Breast epithelium (tissue), 4 donors: Measurements from ENCODE around the gene MELTF. TPM values are rescaled to one million over a fixed set of nuclear protein-coding genes. Genes with fewer than 3 reads are reported as not detected.

Experiments used
- DNase-seq, 2 donors: peaks; one replicate each; pipeline ENCODE4 v3.0.0-alpha.2; 2019; ENCODE audit warnings: low spot score in 2 of 2
- H3K27ac ChIP-seq, 2 donors: fragments of 200-600 bp; sonication (generic) in 1 of 2; one replicate each; pipeline ENCODE4 v1.5.1; 2016 to 2019; ENCODE audit warnings: mild to moderate bottlenecking in 1 of 2
- H3K27me3 ChIP-seq, 2 donors: fragments of 200-600 bp; sonication (generic) in 1 of 2; one replicate each; pipeline versions ENCODE4 v1.5.1 to v1.6.0; 2017 to 2019; ENCODE audit warnings: control low read depth in 1 of 2, mild to moderate bottlenecking in 1 of 2
- H3K36me3 ChIP-seq: fragments of 200-600 bp; one replicate; pipeline ENCODE4 v1.5.1; 2019
- H3K4me1 ChIP-seq, 2 donors: fragments of 200-600 bp; sonication (generic); one replicate each; pipeline ENCODE4 v1.5.1; 2016 to 2019; ENCODE audit warnings: control low read depth in 1 of 2
- H3K4me3 ChIP-seq, 3 donors: fragments of 200-600 bp; sonication (generic); 1 replicate in 2 of 3; 2 replicates in 1 of 3; pipeline ENCODE4 v1.5.1; 2016 to 2019; ENCODE audit warnings: mild to moderate bottlenecking in 3 of 3, moderate library complexity in 2 of 3
- H3K9me3 ChIP-seq, 2 donors: fragments of 200-600 bp; sonication (generic) in 1 of 2; one replicate each; pipeline ENCODE4 v1.5.1; 2016 to 2019; ENCODE audit warnings: control low read depth in 1 of 2
- POLR2A ChIP-seq: fragments of 450-650 bp; IDR thresholded peaks from one replicate; pipeline ENCODE4 v1.6.1; 2016; ENCODE audit warnings: antibody characterized with exemption, mild to moderate bottlenecking, moderate library complexity
- POLR2AphosphoS5 ChIP-seq, 3 donors: sonication (generic); formaldehyde crosslinking; IDR thresholded peaks; one replicate each; pipeline ENCODE4 v1.6.1; 2017; ENCODE audit warnings: antibody characterized with exemption in 3 of 3
- intact Hi-C: fragments of 100-400 bp; cut with DNase I; formaldehyde crosslinking; loops from one replicate; pipeline ENCODE4 v1.15.1; 2023; ENCODE audit warnings: low total_unique reads
- total RNA-seq, 3 donors: library from RNA; depleted of rRNA; stranded (reverse); fragments of >200 nt; gene quantifications; one replicate each; pipeline ENCODE4 v1.1.0, GENCODE V29; 2016
- TF ChIP-seq, protein P1 (sequence below), 3 donors: fragments of 450-650 bp; IDR thresholded peaks; one replicate each; pipeline ENCODE4 v1.5.1; 2016 to 2017; ENCODE audit warnings: antibody characterized with exemption in 3 of 3, mild to moderate bottlenecking in 3 of 3, moderate library complexity in 3 of 3

The MELTF gene
- total RNA-seq, 3 donors from 2014 or later, result 7.2 to 58.2 (median 10.2) TPM

GRCh38 chr3:196988241-196989029, 41.2 kb downstream of the MELTF start:
- Histone ChIP-seq H3K27me3 (no peaks in the 10 kb centered on the region), H3K9me3 (no peaks in the 10 kb centered on the region), H3K36me3 (no peaks in the 10 kb centered on the region), H3K27ac (no peak overlapping the region), H3K4me3 (no peak overlapping the region), H3K4me1 (no peaks in the 10 kb centered on the region)
- intact Hi-C loops, result no loop called here
- DNase-seq, result no peak
- no peak for TF ChIP-seq POLR2AphosphoS5 (IDR thresholded peaks at IDR 0.05)
- no peak for TF ChIP-seq POLR2A
- TF ChIP-seq, protein P1, sequence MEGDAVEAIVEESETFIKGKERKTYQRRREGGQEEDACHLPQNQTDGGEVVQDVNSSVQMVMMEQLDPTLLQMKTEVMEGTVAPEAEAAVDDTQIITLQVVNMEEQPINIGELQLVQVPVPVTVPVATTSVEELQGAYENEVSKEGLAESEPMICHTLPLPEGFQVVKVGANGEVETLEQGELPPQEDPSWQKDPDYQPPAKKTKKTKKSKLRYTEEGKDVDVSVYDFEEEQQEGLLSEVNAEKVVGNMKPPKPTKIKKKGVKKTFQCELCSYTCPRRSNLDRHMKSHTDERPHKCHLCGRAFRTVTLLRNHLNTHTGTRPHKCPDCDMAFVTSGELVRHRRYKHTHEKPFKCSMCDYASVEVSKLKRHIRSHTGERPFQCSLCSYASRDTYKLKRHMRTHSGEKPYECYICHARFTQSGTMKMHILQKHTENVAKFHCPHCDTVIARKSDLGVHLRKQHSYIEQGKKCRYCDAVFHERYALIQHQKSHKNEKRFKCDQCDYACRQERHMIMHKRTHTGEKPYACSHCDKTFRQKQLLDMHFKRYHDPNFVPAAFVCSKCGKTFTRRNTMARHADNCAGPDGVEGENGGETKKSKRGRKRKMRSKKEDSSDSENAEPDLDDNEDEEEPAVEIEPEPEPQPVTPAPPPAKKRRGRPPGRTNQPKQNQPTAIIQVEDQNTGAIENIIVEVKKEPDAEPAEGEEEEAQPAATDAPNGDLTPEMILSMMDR (IDR thresholded peaks at IDR 0.05), result no peak

GRCh38 chr3:196987022-196987421, 42.6 kb downstream of the MELTF start:
- H3K4me1 ChIP-seq, result no peaks in the 10 kb centered on the region
- no peak overlapping the region for H3K27ac ChIP-seq
- DNase-seq, result no peak
- no peak for TF ChIP-seq POLR2AphosphoS5 (IDR thresholded peaks at IDR 0.05)
- TF ChIP-seq, protein P1 (IDR thresholded peaks at IDR 0.05), result no peak
- TF ChIP-seq POLR2A, result no peak
- no peaks in the 10 kb centered on the region for H3K27me3 ChIP-seq
- H3K9me3 ChIP-seq, result no peaks in the 10 kb centered on the region
- intact Hi-C loops, result no loop called here
- H3K4me3 ChIP-seq, result no peak overlapping the region
- H3K36me3 ChIP-seq, result no peaks in the 10 kb centered on the region

GRCh38 chr3:196985954-196986885, 43.4 kb downstream of the MELTF start:
- no peak overlapping the region for H3K27ac ChIP-seq
- no peaks in the 10 kb centered on the region for H3K36me3 ChIP-seq
- intact Hi-C loops, result no loop called here
- no peaks in the 10 kb centered on the region for H3K27me3 ChIP-seq
- H3K4me3 ChIP-seq, result no peak overlapping the region
- TF ChIP-seq POLR2A (no peak), POLR2AphosphoS5 (IDR thresholded peaks at IDR 0.05) (no peak)
- TF ChIP-seq, protein P1 (IDR thresholded peaks at IDR 0.05), result no peak
- H3K4me1 ChIP-seq, result no peaks in the 10 kb centered on the region
- no peak for DNase-seq
- no peaks in the 10 kb centered on the region for H3K9me3 ChIP-seq

DNA sequence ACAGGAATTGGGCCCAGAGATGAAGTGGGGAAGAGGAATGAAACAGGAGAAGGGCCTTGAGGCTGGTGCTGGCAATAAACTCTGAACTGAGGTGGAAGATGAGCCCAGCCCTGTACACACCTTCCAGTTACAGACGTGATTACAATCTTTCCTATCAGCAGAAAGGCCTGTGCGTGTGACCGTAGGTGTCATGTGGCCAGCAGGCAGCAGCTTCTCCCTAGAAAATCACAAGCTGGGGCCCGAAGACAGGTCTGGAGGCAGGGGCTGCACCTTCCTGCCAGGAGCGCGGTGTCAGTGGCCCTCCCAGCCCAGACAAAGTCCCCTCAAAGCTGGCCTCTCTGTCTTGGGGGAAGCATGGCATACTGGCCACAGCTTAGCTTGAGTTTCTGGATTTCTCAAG, 44.3 kb downstream of the MELTF start:
- H3K27ac ChIP-seq, result no peak overlapping the region
- H3K36me3 ChIP-seq, result no peaks in the 10 kb centered on the region
- no peaks in the 10 kb centered on the region for H3K9me3 ChIP-seq
- H3K27me3 ChIP-seq, result no peaks in the 10 kb centered on the region
- H3K4me3 ChIP-seq, result no peak overlapping the region
- no peak for DNase-seq
- intact Hi-C loops, result no loop called here
- H3K4me1 ChIP-seq, result no peaks in the 10 kb centered on the region
- TF ChIP-seq, protein P1 (IDR thresholded peaks at IDR 0.05), result no peak
- TF ChIP-seq POLR2AphosphoS5 (IDR thresholded peaks at IDR 0.05) (no peak), POLR2A (no peak)

DNA sequence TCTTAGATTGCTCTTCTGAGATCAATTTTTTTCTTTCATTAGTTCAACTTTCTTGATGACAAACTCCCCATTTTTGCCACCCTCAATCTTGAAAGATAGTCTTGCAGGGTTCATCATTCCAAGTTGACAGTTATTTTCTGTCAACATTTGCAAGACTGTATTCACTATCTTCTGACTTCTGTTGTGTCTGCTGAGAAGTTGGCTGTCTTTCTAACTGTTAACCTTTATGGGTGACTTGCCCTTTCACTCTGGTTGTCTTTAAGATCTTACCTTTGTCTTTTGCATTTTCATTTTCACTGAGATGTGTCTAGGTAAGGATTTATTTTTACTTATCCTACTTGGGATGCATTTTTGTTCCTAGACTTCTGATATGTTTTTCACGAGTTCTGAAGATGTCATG, 46.4 kb downstream of the MELTF start:
- TF ChIP-seq, protein P1 (IDR thresholded peaks at IDR 0.05), result no peak
- TF ChIP-seq POLR2AphosphoS5 (IDR thresholded peaks at IDR 0.05) (no peak), POLR2A (no peak)
- no peak overlapping the region for H3K27ac ChIP-seq
- H3K36me3 ChIP-seq, result no peaks in the 10 kb centered on the region
- intact Hi-C loops, result no loop called here
- no peak overlapping the region for H3K4me3 ChIP-seq
- no peak for DNase-seq
- no peaks in the 10 kb centered on the region for H3K27me3 ChIP-seq
- no peaks in the 10 kb centered on the region for H3K4me1 ChIP-seq
- H3K9me3 ChIP-seq, result no peaks in the 10 kb centered on the region
